GM23338 (cell line): ENCODE measurements around the gene STRN. TPM values are rescaled to one million over a fixed set of nuclear protein-coding genes. Genes with fewer than 3 reads are reported as not detected.

Experiments used
- ATAC-seq: fragments of 200-7000 bp; cut with Tn5 transposase; 3 replicates; pipeline ENCODE4 v1.9.1; 2020
- DNase-seq: peaks from one replicate; pipeline ENCODE4 v3.0.0-alpha.2; 2015; ENCODE audit warnings: low spot score
- H2AFZ ChIP-seq: fragments of 200-600 bp; sonication (generic); 2 replicates; pipeline ENCODE4 v1.8.0; 2016; ENCODE audit warnings: antibody characterized with exemption, mild to moderate bottlenecking, moderate library complexity
- H3F3A ChIP-seq: fragments of 200-600 bp; sonication (generic); replicated peaks from 2 replicates; pipeline ENCODE4 v1.8.0; 2017; ENCODE audit warnings: antibody characterized with exemption, mixed run types, low read depth
- H3K27ac ChIP-seq: fragments of 200-600 bp; sonication (generic); 2 replicates; pipeline ENCODE4 v1.6.1; 2016; ENCODE audit warnings: low read depth
- H3K27me3 ChIP-seq: fragments of 200-600 bp; sonication (generic); 2 replicates; pipeline ENCODE4 v1.8.0; 2016; ENCODE audit warnings: mild to moderate bottlenecking, mixed run types, moderate library complexity; ENCODE audit not compliant: insufficient read depth
- H3K36me3 ChIP-seq: fragments of 200-600 bp; sonication (generic); 2 replicates; pipeline ENCODE4 v1.8.0; 2016; ENCODE audit warnings: mild to moderate bottlenecking; ENCODE audit not compliant: insufficient read depth
- H3K4me1 ChIP-seq: fragments of 200-600 bp; sonication (generic); 2 replicates; pipeline ENCODE4 v1.8.0; 2016; ENCODE audit warnings: mild to moderate bottlenecking, moderate library complexity; ENCODE audit not compliant: insufficient read depth
- H3K4me2 ChIP-seq: fragments of 200-600 bp; sonication (generic); 2 replicates; pipeline ENCODE4 v1.7.1; 2017; ENCODE audit warnings: mixed run types
- H3K4me3 ChIP-seq: fragments of 200-600 bp; sonication (generic); 2 replicates; pipeline ENCODE4 v1.6.1; 2016; ENCODE audit warnings: mixed run types
- H3K79me2 ChIP-seq: fragments of 200-600 bp; sonication (generic); replicated peaks from 2 replicates; pipeline ENCODE4 v1.8.0; 2017; ENCODE audit warnings: mild to moderate bottlenecking; ENCODE audit not compliant: insufficient read depth
- H3K9me2 ChIP-seq: fragments of 200-600 bp; sonication (generic); 2 replicates; pipeline ENCODE4 v1.8.0; 2017; ENCODE audit not compliant: insufficient read depth
- H4K20me1 ChIP-seq: fragments of 200-600 bp; sonication (generic); replicated peaks from 2 replicates; pipeline ENCODE4 v1.8.0; 2017; ENCODE audit warnings: mild to moderate bottlenecking; ENCODE audit not compliant: insufficient read depth
- H3K27ac Mint-ChIP-seq: 2 replicates; pipeline ENCODE4 v1.8.0; 2020; ENCODE audit warnings: inconsistent platforms, mild to moderate bottlenecking, moderate library complexity, mixed read lengths
- H3K27me3 Mint-ChIP-seq: 3 replicates; pipeline ENCODE4 v1.8.0; 2022; ENCODE audit warnings: low read depth, mild to moderate bottlenecking, moderate library complexity, mixed read lengths, inconsistent platforms; ENCODE audit not compliant: insufficient read depth, poor library complexity
- H3K36me3 Mint-ChIP-seq: 3 replicates; pipeline ENCODE4 v1.8.0; 2021; ENCODE audit warnings: low read depth, mild to moderate bottlenecking, inconsistent platforms, moderate library complexity, mixed read lengths
- H3K4me1 Mint-ChIP-seq: 3 replicates; pipeline ENCODE4 v1.8.0; 2020; ENCODE audit warnings: mild to moderate bottlenecking, inconsistent platforms, mixed read lengths
- H3K4me3 Mint-ChIP-seq: 3 replicates; pipeline ENCODE4 v1.8.0; 2021; ENCODE audit warnings: moderate library complexity, mild to moderate bottlenecking, inconsistent platforms, mixed read lengths
- H3K9me3 Mint-ChIP-seq: 3 replicates; pipeline ENCODE4 v1.8.0; 2020; ENCODE audit warnings: moderate library complexity, mild to moderate bottlenecking, inconsistent platforms, mixed read lengths
- CREB1 ChIP-seq: fragments of 250-450 bp; sonication (Bioruptor Pico); IDR thresholded peaks from 2 replicates; pipeline ENCODE4 v1.5.0; 2020; ENCODE audit warnings: low read depth, mild to moderate bottlenecking, moderate library complexity
- EZH2 ChIP-seq: fragments of 200-600 bp; sonication (generic); IDR thresholded peaks from one replicate; pipeline ENCODE4 v1.8.0; 2017; ENCODE audit warnings: antibody characterized with exemption, mild to moderate bottlenecking, low read depth; ENCODE audit not compliant: unreplicated experiment
- EZH2phosphoT487 ChIP-seq: fragments of 200-600 bp; sonication (generic); IDR thresholded peaks from one replicate; pipeline ENCODE4 v1.8.1; 2018; ENCODE audit warnings: antibody characterized with exemption; ENCODE audit not compliant: unreplicated experiment
- JUNB ChIP-seq: IDR thresholded peaks from one replicate; pipeline ENCODE4 v1.6.1; 2016; ENCODE audit warnings: antibody characterized with exemption; ENCODE audit not compliant: unreplicated experiment
- NANOG ChIP-seq: IDR thresholded peaks from 2 replicates; pipeline ENCODE4 v1.6.1; 2016; ENCODE audit warnings: antibody characterized with exemption, borderline replicate concordance
- POLR2AphosphoS5 ChIP-seq: IDR thresholded peaks from 2 replicates; pipeline ENCODE4 v1.6.1; 2016; ENCODE audit warnings: antibody characterized with exemption, low read depth
- STAT1 ChIP-seq: IDR thresholded peaks from one replicate; pipeline ENCODE4 v1.6.1; 2016; ENCODE audit warnings: antibody characterized with exemption; ENCODE audit not compliant: unreplicated experiment
- ZNF114 ChIP-seq: fragments of 250-450 bp; sonication (Bioruptor Pico); IDR thresholded peaks from 2 replicates; pipeline ENCODE4 v1.5.0; 2020; ENCODE audit warnings: mild to moderate bottlenecking, moderate library complexity
- ZNF331 ChIP-seq: fragments of 250-450 bp; sonication (Bioruptor Pico); IDR thresholded peaks from 2 replicates; pipeline ENCODE4 v1.5.0; 2020; ENCODE audit warnings: low read depth, mild to moderate bottlenecking, moderate library complexity
- polyA plus RNA-seq: library from polyadenylated mRNA; unstranded; fragments of >200 nt; fragmentation: Nextera tagmentation; extraction: Ambion mirVana; gene quantifications from 2 replicates; pipeline ENCODE4 v1.2.1, GENCODE V29; 2016
- total RNA-seq: library from RNA; depleted of rRNA; stranded (reverse); fragments of >200 nt; shearing (Covaris generic); gene quantifications from 2 replicates; pipeline ENCODE4 v1.2.3, GENCODE V29; 2014
- TF ChIP-seq, protein P1 (sequence below): fragments of 250-450 bp; sonication (Bioruptor Pico); IDR thresholded peaks from 2 replicates; pipeline ENCODE4 v1.5.0; 2020; ENCODE audit warnings: mild to moderate bottlenecking, moderate library complexity
- TF ChIP-seq, protein P2 (sequence below), 2 experiments: fragments of 200-600 bp in 1 of 2; sonication (generic) in 1 of 2; conservative IDR thresholded peaks; 2 replicates each; pipeline versions ENCODE4 v1.5.1 to v1.6.1; 2016 to 2017; ENCODE audit warnings: antibody characterized with exemption in 2 of 2, low read depth in 2 of 2, mild to moderate bottlenecking in 2 of 2, moderate library complexity in 1 of 2
- TF ChIP-seq, protein P3 (sequence below): IDR thresholded peaks from 2 replicates; pipeline ENCODE4 v1.6.1; 2016; ENCODE audit warnings: antibody characterized with exemption
- TF ChIP-seq, protein P4 (sequence below): IDR thresholded peaks from one replicate; pipeline ENCODE4 v1.6.1; 2018; ENCODE audit warnings: antibody characterized with exemption; ENCODE audit not compliant: unreplicated experiment

The STRN gene
- total and polyA plus RNA-seq, 2 experiments from 2014 or later, result 16.1 to 34.5 TPM

DNA sequence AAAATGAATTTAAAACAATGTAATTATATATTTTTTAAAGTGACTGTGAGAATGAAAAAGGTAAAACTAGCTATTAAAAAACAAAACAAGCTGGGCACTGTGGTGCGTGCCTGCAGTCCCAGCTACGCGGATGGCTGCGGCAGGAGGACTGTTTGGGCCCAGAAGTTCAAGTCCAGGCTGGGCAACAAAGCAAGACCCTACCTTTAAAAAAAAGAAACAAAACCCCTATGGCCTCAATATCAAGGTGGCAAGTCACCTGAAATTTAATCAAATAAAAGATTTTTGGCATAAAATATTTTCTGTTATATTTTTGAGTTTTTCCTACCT is 46.9 kb upstream of the STRN start:
- DNase-seq, result no peak
- 0 out of 2 replicates have a peak, but pooled peaks cover 3% of the 10 kb centered on the region for H4K20me1 ChIP-seq

More for the DNA sequence above, 46.9 kb upstream of the STRN start:
- H3K9me3 Mint-ChIP-seq, result no peaks in the 10 kb centered on the region
- H3K9me2 ChIP-seq, result no peaks in the 10 kb centered on the region
- H3K36me3 Mint-ChIP-seq, result peaks cover 9% of the 10 kb centered on the region; the same call in 2 of the 3 replicates
- no peak for ATAC-seq
- no peaks in the 10 kb centered on the region; the same call in 1 of the 2 replicates for H3F3A ChIP-seq
- no peak overlapping the region for H2AFZ ChIP-seq
- H3K27ac Mint-ChIP-seq, result no peak overlapping the region
- H3K4me1 ChIP-seq, result no peaks in the 10 kb centered on the region
- 0 out of 2 replicates have a peak, but pooled peaks cover 3% of the 10 kb centered on the region for H3K36me3 ChIP-seq
- no peaks in the 10 kb centered on the region for H3K27me3 Mint-ChIP-seq
- H3K27ac ChIP-seq, result no peak overlapping the region
- H3K79me2 ChIP-seq, result no peaks in the 10 kb centered on the region
- TF ChIP-seq STAT1 (no peak), CREB1 (no peak), POLR2AphosphoS5 (no peak), ZNF331 (CRISPR knock-in tag) (no peak), ZNF114 (no peak), JUNB (no peak), EZH2phosphoT487 (no peak), EZH2 (no peak), NANOG (no peak)
- TF ChIP-seq, protein P1, sequence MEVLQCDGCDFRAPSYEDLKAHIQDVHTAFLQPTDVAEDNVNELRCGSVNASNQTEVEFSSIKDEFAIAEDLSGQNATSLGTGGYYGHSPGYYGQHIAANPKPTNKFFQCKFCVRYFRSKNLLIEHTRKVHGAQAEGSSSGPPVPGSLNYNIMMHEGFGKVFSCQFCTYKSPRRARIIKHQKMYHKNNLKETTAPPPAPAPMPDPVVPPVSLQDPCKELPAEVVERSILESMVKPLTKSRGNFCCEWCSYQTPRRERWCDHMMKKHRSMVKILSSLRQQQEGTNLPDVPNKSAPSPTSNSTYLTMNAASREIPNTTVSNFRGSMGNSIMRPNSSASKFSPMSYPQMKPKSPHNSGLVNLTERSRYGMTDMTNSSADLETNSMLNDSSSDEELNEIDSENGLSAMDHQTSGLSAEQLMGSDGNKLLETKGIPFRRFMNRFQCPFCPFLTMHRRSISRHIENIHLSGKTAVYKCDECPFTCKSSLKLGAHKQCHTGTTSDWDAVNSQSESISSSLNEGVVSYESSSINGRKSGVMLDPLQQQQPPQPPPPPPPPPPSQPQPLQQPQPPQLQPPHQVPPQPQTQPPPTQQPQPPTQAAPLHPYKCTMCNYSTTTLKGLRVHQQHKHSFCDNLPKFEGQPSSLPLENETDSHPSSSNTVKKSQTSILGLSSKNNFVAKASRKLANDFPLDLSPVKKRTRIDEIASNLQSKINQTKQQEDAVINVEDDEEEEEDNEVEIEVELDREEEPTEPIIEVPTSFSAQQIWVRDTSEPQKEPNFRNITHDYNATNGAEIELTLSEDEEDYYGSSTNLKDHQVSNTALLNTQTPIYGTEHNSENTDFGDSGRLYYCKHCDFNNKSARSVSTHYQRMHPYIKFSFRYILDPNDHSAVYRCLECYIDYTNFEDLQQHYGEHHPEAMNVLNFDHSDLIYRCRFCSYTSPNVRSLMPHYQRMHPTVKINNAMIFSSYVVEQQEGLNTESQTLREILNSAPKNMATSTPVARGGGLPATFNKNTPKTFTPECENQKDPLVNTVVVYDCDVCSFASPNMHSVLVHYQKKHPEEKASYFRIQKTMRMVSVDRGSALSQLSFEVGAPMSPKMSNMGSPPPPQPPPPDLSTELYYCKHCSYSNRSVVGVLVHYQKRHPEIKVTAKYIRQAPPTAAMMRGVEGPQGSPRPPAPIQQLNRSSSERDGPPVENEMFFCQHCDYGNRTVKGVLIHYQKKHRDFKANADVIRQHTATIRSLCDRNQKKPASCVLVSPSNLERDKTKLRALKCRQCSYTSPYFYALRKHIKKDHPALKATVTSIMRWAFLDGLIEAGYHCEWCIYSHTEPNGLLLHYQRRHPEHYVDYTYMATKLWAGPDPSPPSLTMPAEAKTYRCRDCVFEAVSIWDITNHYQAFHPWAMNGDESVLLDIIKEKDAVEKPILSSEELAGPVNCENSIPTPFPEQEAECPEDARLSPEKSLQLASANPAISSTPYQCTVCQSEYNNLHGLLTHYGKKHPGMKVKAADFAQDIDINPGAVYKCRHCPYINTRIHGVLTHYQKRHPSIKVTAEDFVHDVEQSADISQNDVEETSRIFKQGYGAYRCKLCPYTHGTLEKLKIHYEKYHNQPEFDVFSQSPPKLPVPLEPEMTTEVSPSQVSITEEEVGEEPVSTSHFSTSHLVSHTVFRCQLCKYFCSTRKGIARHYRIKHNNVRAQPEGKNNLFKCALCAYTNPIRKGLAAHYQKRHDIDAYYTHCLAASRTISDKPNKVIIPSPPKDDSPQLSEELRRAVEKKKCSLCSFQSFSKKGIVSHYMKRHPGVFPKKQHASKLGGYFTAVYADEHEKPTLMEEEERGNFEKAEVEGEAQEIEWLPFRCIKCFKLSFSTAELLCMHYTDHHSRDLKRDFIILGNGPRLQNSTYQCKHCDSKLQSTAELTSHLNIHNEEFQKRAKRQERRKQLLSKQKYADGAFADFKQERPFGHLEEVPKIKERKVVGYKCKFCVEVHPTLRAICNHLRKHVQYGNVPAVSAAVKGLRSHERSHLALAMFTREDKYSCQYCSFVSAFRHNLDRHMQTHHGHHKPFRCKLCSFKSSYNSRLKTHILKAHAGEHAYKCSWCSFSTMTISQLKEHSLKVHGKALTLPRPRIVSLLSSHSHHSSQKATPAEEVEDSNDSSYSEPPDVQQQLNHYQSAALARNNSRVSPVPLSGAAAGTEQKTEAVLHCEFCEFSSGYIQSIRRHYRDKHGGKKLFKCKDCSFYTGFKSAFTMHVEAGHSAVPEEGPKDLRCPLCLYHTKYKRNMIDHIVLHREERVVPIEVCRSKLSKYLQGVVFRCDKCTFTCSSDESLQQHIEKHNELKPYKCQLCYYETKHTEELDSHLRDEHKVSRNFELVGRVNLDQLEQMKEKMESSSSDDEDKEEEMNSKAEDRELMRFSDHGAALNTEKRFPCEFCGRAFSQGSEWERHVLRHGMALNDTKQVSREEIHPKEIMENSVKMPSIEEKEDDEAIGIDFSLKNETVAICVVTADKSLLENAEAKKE (CRISPR knock-in tag), result no peak
- TF ChIP-seq, protein P2, sequence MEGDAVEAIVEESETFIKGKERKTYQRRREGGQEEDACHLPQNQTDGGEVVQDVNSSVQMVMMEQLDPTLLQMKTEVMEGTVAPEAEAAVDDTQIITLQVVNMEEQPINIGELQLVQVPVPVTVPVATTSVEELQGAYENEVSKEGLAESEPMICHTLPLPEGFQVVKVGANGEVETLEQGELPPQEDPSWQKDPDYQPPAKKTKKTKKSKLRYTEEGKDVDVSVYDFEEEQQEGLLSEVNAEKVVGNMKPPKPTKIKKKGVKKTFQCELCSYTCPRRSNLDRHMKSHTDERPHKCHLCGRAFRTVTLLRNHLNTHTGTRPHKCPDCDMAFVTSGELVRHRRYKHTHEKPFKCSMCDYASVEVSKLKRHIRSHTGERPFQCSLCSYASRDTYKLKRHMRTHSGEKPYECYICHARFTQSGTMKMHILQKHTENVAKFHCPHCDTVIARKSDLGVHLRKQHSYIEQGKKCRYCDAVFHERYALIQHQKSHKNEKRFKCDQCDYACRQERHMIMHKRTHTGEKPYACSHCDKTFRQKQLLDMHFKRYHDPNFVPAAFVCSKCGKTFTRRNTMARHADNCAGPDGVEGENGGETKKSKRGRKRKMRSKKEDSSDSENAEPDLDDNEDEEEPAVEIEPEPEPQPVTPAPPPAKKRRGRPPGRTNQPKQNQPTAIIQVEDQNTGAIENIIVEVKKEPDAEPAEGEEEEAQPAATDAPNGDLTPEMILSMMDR (conservative IDR thresholded peaks at IDR 0.05; ENCODE audit: low read depth in 2 of 2), result no peak
- TF ChIP-seq, protein P3, sequence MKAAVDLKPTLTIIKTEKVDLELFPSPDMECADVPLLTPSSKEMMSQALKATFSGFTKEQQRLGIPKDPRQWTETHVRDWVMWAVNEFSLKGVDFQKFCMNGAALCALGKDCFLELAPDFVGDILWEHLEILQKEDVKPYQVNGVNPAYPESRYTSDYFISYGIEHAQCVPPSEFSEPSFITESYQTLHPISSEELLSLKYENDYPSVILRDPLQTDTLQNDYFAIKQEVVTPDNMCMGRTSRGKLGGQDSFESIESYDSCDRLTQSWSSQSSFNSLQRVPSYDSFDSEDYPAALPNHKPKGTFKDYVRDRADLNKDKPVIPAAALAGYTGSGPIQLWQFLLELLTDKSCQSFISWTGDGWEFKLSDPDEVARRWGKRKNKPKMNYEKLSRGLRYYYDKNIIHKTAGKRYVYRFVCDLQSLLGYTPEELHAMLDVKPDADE, result no peak
- TF ChIP-seq, protein P4, sequence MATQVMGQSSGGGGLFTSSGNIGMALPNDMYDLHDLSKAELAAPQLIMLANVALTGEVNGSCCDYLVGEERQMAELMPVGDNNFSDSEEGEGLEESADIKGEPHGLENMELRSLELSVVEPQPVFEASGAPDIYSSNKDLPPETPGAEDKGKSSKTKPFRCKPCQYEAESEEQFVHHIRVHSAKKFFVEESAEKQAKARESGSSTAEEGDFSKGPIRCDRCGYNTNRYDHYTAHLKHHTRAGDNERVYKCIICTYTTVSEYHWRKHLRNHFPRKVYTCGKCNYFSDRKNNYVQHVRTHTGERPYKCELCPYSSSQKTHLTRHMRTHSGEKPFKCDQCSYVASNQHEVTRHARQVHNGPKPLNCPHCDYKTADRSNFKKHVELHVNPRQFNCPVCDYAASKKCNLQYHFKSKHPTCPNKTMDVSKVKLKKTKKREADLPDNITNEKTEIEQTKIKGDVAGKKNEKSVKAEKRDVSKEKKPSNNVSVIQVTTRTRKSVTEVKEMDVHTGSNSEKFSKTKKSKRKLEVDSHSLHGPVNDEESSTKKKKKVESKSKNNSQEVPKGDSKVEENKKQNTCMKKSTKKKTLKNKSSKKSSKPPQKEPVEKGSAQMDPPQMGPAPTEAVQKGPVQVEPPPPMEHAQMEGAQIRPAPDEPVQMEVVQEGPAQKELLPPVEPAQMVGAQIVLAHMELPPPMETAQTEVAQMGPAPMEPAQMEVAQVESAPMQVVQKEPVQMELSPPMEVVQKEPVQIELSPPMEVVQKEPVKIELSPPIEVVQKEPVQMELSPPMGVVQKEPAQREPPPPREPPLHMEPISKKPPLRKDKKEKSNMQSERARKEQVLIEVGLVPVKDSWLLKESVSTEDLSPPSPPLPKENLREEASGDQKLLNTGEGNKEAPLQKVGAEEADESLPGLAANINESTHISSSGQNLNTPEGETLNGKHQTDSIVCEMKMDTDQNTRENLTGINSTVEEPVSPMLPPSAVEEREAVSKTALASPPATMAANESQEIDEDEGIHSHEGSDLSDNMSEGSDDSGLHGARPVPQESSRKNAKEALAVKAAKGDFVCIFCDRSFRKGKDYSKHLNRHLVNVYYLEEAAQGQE, result no peak
- H3K4me3 Mint-ChIP-seq, result no peak overlapping the region
- no peak overlapping the region for H3K4me3 ChIP-seq
- H3K4me2 ChIP-seq, result no peak overlapping the region
- H3K27me3 ChIP-seq, result no peaks in the 10 kb centered on the region
- peaks cover 4% of the 10 kb centered on the region for H3K4me1 Mint-ChIP-seq
